ENCODE data around the gene NRCAM. TPM values are rescaled to one million over a fixed set of nuclear protein-coding genes. Genes with fewer than 3 reads are reported as not detected.

NRCAM gene
- total RNA-seq, 1 experiment from 2014 or later: 40.3 TPM

- ChIA-PET POLR2A (ENCODE audit: unreplicated experiment) (no interaction called here), CTCF (no interaction called here)
- DNase-seq: no peak
- H3K9me3 ChIP-seq (ENCODE audit: insufficient read depth, low read depth): no peaks in the 10 kb centered on the region
- no TSS peak for BruUV-seq (replicated peaks)
- H3F3A ChIP-seq (ENCODE audit: insufficient read depth, low read depth): no peaks in the 10 kb centered on the region
- H3K36me3 ChIP-seq (ENCODE audit: low read depth): no peaks in the 10 kb centered on the region
- H3K27me3 ChIP-seq (ENCODE audit: insufficient read depth, low read depth): no peaks in the 10 kb centered on the region
- no peak overlapping the region for H3K4me3 ChIP-seq
- H3K4me1 ChIP-seq (replicated peaks; ENCODE audit: insufficient read depth): peaks cover 11% of the 10 kb centered on the region; the same call in 1 of the 2 replicates
- no peaks in the 10 kb centered on the region for H4K20me1 ChIP-seq (ENCODE audit: insufficient read depth)
- no peak overlapping the region for H2AFZ ChIP-seq
- no peaks in the 10 kb centered on the region for H3K79me2 ChIP-seq (ENCODE audit: low read depth)
- intact Hi-C loops (cut with micrococcal nuclease; ENCODE audit: unreplicated experiment): loop anchor here (5.0 kb wide), 1 partner anchor 111 kb away; no protein-coding TSS in a partner anchor
- TF ChIP-seq CTCF (conservative IDR thresholded peaks at IDR 0.05) (no peak), EZH2 (IDR thresholded peaks at IDR 0.05; ENCODE audit: low read depth) (no peak)
- H3K9me2 ChIP-seq (ENCODE audit: insufficient read depth): no peaks in the 10 kb centered on the region
- H3K27ac ChIP-seq: no peak overlapping the region
- no peak overlapping the region for H3K4me2 ChIP-seq
These were observed 348.1 kb downstream of the NRCAM start for GRCh38 chr7:108108131-108108530.

GRCh38 chr7:108104324-108104723 lies 351.9 kb downstream of the NRCAM start:
- no peaks in the 10 kb centered on the region for H3K9me2 ChIP-seq (ENCODE audit: insufficient read depth)
- H4K20me1 ChIP-seq (ENCODE audit: insufficient read depth): no peaks in the 10 kb centered on the region
- peaks cover 26% of the 10 kb centered on the region for H3K4me1 ChIP-seq (replicated peaks; ENCODE audit: insufficient read depth)
- no peaks in the 10 kb centered on the region for H3K36me3 ChIP-seq (ENCODE audit: low read depth)
- no peaks in the 10 kb centered on the region for H3K27me3 ChIP-seq (ENCODE audit: insufficient read depth, low read depth)
- H3K79me2 ChIP-seq (ENCODE audit: low read depth): no peaks in the 10 kb centered on the region
- no peak for DNase-seq
- intact Hi-C loops (cut with micrococcal nuclease; ENCODE audit: unreplicated experiment): no loop called here
- H3K4me2 ChIP-seq: no peak overlapping the region
- no peak for TF ChIP-seq CTCF (conservative IDR thresholded peaks at IDR 0.05)
- no peak for TF ChIP-seq EZH2 (IDR thresholded peaks at IDR 0.05; ENCODE audit: low read depth)
- H3K4me3 ChIP-seq: no peak overlapping the region
- H3K27ac ChIP-seq: no peak overlapping the region
- ChIA-PET POLR2A (ENCODE audit: unreplicated experiment) (no interaction called here), CTCF (no interaction called here)
- H2AFZ ChIP-seq: no peak overlapping the region
- peaks cover 1% of the 10 kb centered on the region; the same call in 1 of the 2 replicates for H3F3A ChIP-seq (ENCODE audit: insufficient read depth, low read depth)
- H3K9me3 ChIP-seq (ENCODE audit: insufficient read depth, low read depth): no peaks in the 10 kb centered on the region
- BruUV-seq (replicated peaks): no TSS peak

- no peak overlapping the region for H3K4me2 ChIP-seq
- BruUV-seq (replicated peaks): no TSS peak
- no peak overlapping the region for H3K4me3 ChIP-seq
- H3K36me3 ChIP-seq (ENCODE audit: low read depth): no peaks in the 10 kb centered on the region
- ChIA-PET CTCF (no interaction called here), POLR2A (ENCODE audit: unreplicated experiment) (no interaction called here)
- intact Hi-C loops (cut with micrococcal nuclease; ENCODE audit: unreplicated experiment): no loop called here
- DNase-seq: no peak
- no peaks in the 10 kb centered on the region for H3K27me3 ChIP-seq (ENCODE audit: insufficient read depth, low read depth)
- H3K9me2 ChIP-seq (ENCODE audit: insufficient read depth): no peaks in the 10 kb centered on the region
- H4K20me1 ChIP-seq (ENCODE audit: insufficient read depth): no peaks in the 10 kb centered on the region
- no peaks in the 10 kb centered on the region for H3K9me3 ChIP-seq (ENCODE audit: insufficient read depth, low read depth)
- H3K79me2 ChIP-seq (ENCODE audit: low read depth): no peaks in the 10 kb centered on the region
- H2AFZ ChIP-seq: no peak overlapping the region
- TF ChIP-seq EZH2 (IDR thresholded peaks at IDR 0.05; ENCODE audit: low read depth): no peak
- no peak for TF ChIP-seq CTCF (conservative IDR thresholded peaks at IDR 0.05)
- peaks cover 32% of the 10 kb centered on the region for H3K4me1 ChIP-seq (replicated peaks; ENCODE audit: insufficient read depth)
- H3K27ac ChIP-seq: no peak overlapping the region
- H3F3A ChIP-seq (ENCODE audit: insufficient read depth, low read depth): peaks cover 7% of the 10 kb centered on the region; the same call in 1 of the 2 replicates
These were observed 352.5 kb downstream of the NRCAM start for GRCh38 chr7:108103558-108104298.

Measured in PC-9 (cell line).